WERI-Rb-1 (cell line): ENCODE data around the gene DHRS7B.

ENCODE experiments used
- DNase-seq: peaks from one replicate; pipeline ENCODE4 v3.0.0-alpha.2; 2020
- H3K27ac ChIP-seq: fragments of 250-450 bp; sonication (Bioruptor Pico); 2 replicates; pipeline ENCODE4 v1.5.1; 2020; ENCODE audit warnings: mild to moderate bottlenecking, moderate library complexity
- H3K27me3 ChIP-seq: fragments of 250-450 bp; sonication (Bioruptor Pico); 2 replicates; pipeline ENCODE4 v1.5.1; 2021; ENCODE audit warnings: mild to moderate bottlenecking, low read depth, moderate library complexity; ENCODE audit not compliant: insufficient read depth, severe bottlenecking
- H3K36me3 ChIP-seq: fragments of 250-450 bp; sonication (Bioruptor Pico); 2 replicates; pipeline ENCODE4 v1.5.1; 2020; ENCODE audit warnings: mild to moderate bottlenecking, moderate library complexity
- H3K4me3 ChIP-seq: 2 replicates; pipeline ENCODE4 v1.5.1; 2011; ENCODE audit warnings: low read depth, mild to moderate bottlenecking, control low read depth, low read length
- H3K9me3 ChIP-seq: fragments of 250-450 bp; sonication (Bioruptor Pico); 2 replicates; pipeline ENCODE4 v1.5.1; 2021; ENCODE audit warnings: mild to moderate bottlenecking, moderate library complexity; ENCODE audit not compliant: severe bottlenecking
- TF ChIP-seq, protein P1 (sequence below): IDR thresholded peaks from 2 replicates; pipeline ENCODE4 v1.5.1; 2011; ENCODE audit warnings: low read depth, mild to moderate bottlenecking, control low read depth, inconsistent platforms, low read length

Gene DHRS7B

GRCh38 chr17:21165922-21166594, 39.3 kb downstream of the DHRS7B start:
- Histone ChIP-seq H3K36me3 (no peaks in the 10 kb centered on the region), H3K4me3 (no peak overlapping the region), H3K27me3 (no peaks in the 10 kb centered on the region), H3K27ac (no peak overlapping the region), H3K9me3 (no peaks in the 10 kb centered on the region)
- TF ChIP-seq, protein P1, sequence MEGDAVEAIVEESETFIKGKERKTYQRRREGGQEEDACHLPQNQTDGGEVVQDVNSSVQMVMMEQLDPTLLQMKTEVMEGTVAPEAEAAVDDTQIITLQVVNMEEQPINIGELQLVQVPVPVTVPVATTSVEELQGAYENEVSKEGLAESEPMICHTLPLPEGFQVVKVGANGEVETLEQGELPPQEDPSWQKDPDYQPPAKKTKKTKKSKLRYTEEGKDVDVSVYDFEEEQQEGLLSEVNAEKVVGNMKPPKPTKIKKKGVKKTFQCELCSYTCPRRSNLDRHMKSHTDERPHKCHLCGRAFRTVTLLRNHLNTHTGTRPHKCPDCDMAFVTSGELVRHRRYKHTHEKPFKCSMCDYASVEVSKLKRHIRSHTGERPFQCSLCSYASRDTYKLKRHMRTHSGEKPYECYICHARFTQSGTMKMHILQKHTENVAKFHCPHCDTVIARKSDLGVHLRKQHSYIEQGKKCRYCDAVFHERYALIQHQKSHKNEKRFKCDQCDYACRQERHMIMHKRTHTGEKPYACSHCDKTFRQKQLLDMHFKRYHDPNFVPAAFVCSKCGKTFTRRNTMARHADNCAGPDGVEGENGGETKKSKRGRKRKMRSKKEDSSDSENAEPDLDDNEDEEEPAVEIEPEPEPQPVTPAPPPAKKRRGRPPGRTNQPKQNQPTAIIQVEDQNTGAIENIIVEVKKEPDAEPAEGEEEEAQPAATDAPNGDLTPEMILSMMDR, result no peak
- no peak for DNase-seq

DNA sequence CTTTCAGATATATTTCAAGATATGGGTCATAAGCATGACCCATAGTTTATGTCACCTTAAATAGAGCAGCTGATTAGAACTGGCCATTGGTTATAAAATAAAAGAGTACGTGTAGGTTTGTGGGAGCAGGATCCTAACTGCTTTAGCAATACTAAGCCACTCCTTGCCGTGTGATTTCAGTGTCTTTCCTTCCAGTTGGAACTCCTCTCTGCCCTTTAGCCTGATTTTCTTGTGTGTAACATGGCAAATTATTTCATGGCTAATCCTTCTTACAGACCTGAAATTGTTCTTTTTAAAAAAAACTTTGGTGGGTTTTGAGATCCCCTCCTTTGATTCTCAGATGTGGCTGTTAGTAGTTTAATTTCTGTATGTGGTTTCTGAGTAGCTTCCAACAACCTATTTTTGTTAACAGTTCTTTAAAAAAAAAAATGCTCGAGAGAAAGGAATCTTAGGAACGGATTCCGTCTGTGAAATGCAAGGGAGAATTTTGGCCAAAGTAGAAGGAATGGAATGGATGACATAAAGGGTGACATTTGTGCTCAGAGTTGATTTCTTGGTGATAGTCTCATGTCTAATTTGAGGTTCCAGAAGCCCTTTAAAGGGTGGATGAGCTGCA, 39.9 kb downstream of the DHRS7B start:
- TF ChIP-seq, protein P1, result no peak
- Histone ChIP-seq H3K36me3 (no peaks in the 10 kb centered on the region), H3K27ac (no peak overlapping the region), H3K9me3 (no peaks in the 10 kb centered on the region), H3K27me3 (no peaks in the 10 kb centered on the region), H3K4me3 (no peak overlapping the region)
- DNase-seq, result no peak

DNA sequence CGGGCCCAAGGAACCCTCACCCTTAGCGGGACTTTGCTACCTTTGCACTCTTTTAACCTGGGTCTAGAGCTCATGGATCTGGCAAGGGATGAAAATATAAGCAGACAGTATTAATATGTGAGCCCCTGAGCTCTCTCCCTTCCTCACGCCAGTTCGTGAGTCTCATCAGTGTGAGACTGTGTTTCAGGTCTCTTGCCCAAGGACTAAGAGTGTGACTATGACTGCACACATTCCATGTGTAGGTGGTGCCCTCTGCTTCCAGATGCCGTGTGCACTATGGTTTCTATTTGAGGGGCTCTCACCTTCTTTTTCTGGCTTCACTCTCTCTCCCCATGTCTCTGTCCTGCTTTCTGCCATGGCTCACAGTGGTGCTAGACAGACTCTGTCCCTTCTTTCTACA, 40.5 kb downstream of the DHRS7B start:
- no peaks in the 10 kb centered on the region for H3K36me3 ChIP-seq
- no peak overlapping the region for H3K4me3 ChIP-seq
- no peak for DNase-seq
- TF ChIP-seq, protein P1, result no peak
- no peak overlapping the region for H3K27ac ChIP-seq
- H3K9me3 ChIP-seq, result no peaks in the 10 kb centered on the region
- H3K27me3 ChIP-seq, result no peaks in the 10 kb centered on the region

- no peak for DNase-seq
- TF ChIP-seq, protein P1, result no peak
- H3K9me3 ChIP-seq, result no peaks in the 10 kb centered on the region
- H3K27ac ChIP-seq, result no peak overlapping the region
- no peaks in the 10 kb centered on the region for H3K36me3 ChIP-seq
- H3K27me3 ChIP-seq, result no peaks in the 10 kb centered on the region
- no peak overlapping the region for H3K4me3 ChIP-seq
These were observed 41.7 kb downstream of the DHRS7B start for GRCh38 chr17:21168555-21168865.

GRCh38 chr17:21169496-21169895, 42.7 kb downstream of the DHRS7B start:
- H3K36me3 ChIP-seq, result no peaks in the 10 kb centered on the region
- TF ChIP-seq, protein P1, result no peak
- H3K27me3 ChIP-seq, result no peaks in the 10 kb centered on the region
- no peaks in the 10 kb centered on the region for H3K9me3 ChIP-seq
- no peak for DNase-seq
- H3K4me3 ChIP-seq, result no peak overlapping the region
- H3K27ac ChIP-seq, result no peak overlapping the region

- DNase-seq, result no peak
- no peaks in the 10 kb centered on the region for H3K27me3 ChIP-seq
- H3K9me3 ChIP-seq, result no peaks in the 10 kb centered on the region
- no peak overlapping the region for H3K27ac ChIP-seq
- no peaks in the 10 kb centered on the region for H3K36me3 ChIP-seq
- no peak overlapping the region for H3K4me3 ChIP-seq
- TF ChIP-seq, protein P1, result no peak
These were observed 44.0 kb downstream of the DHRS7B start for GRCh38 chr17:21170809-21171208.
